ENCODE measurements around the gene NENF.
A peak's percentile ranks its signal among the peaks of the same experiment; 100 is the strongest.

NENF gene

DNA sequence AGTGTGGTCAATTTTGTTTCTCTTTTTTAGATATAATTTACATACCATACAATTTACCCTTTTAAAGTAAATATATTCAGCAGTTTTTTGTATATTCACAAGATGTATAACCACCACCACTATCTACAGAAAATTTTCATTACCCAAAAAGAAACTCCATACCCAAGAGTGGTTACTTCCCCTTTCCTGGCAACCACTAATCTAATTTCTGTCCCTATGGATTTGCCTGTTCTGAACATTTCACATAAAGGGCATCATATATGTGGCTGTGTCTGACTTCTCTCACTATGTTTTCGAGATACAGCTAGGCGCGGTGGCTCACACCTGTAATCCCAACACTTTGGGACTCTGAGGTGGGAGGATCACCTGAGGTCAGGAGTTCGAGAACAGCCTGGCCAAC is 31.7 kb upstream of the NENF start:
- TF ChIP-seq NFRKB (IDR thresholded peaks at IDR 0.05), result no peak
- TF ChIP-seq BHLHE40 (IDR thresholded peaks at IDR 0.05; ENCODE audit: borderline replicate concordance), result no peak
- TF ChIP-seq CTBP1 (IDR thresholded peaks at IDR 0.05; ENCODE audit: borderline replicate concordance), result no peak
- TF ChIP-seq SUZ12 (IDR thresholded peaks at IDR 0.05), result no peak
- CTCF ChIA-PET, result no interaction called here
- DNase-seq (ENCODE audit: extremely low spot score), result no peak
- POLR2A ChIA-PET, result no interaction called here

DNA sequence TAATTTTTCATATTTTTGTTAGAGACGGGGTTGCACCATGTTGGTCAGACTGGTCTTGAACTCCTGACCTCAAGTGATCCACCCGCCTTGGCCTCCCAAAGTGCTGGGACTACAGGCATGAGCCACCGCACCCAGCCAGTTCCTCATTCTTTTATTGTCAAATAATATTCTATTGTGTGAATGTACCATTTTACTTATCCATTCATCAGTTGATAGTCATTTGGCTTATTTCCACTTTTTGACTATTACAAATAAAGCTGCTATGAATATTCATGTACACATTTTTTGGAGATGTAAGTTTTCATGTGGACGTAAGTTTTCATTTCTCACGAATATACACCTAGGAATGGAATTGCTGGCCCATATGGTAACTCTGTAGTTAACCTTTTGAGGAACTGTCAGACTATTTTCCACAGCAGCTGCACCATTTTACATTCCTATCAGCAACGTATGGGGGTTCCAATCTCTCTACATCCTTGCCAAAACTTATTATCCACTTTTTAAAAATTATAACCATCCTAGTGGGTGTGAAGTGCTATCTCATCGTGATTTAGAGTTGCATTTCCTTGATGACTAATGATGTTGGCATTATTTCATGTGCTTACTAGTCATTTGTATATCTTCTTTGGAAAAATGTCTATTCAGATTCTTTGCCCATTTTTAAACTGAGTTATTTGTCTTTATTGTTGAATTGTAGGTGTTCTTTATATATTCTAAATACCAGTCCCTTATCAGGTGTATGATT is 30.7 kb upstream of the NENF start:
- TF ChIP-seq BHLHE40 (IDR thresholded peaks at IDR 0.05; ENCODE audit: borderline replicate concordance), result no peak
- no peak for TF ChIP-seq ZNF384 (IDR thresholded peaks at IDR 0.05)
- no peak for TF ChIP-seq SUZ12 (IDR thresholded peaks at IDR 0.05)
- no peak for TF ChIP-seq ARNT (IDR thresholded peaks at IDR 0.05)
- TF ChIP-seq ELF4 (IDR thresholded peaks at IDR 0.05), result no peak
- no peak for TF ChIP-seq FOXM1 (IDR thresholded peaks at IDR 0.05; ENCODE audit: borderline replicate concordance)
- no peak for TF ChIP-seq SP1 (IDR thresholded peaks at IDR 0.05)
- TF ChIP-seq, protein P1, sequence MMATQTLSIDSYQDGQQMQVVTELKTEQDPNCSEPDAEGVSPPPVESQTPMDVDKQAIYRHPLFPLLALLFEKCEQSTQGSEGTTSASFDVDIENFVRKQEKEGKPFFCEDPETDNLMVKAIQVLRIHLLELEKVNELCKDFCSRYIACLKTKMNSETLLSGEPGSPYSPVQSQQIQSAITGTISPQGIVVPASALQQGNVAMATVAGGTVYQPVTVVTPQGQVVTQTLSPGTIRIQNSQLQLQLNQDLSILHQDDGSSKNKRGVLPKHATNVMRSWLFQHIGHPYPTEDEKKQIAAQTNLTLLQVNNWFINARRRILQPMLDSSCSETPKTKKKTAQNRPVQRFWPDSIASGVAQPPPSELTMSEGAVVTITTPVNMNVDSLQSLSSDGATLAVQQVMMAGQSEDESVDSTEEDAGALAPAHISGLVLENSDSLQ (IDR thresholded peaks at IDR 0.05), result no peak
- no peak for TF ChIP-seq NFRKB (IDR thresholded peaks at IDR 0.05)
- no peak for TF ChIP-seq CTBP1 (IDR thresholded peaks at IDR 0.05; ENCODE audit: borderline replicate concordance)
- no peak for TF ChIP-seq FOXA1 (IDR thresholded peaks at IDR 0.05)
- TF ChIP-seq FOXK2 (IDR thresholded peaks at IDR 0.05), result no peak
- TF ChIP-seq TARDBP (IDR thresholded peaks at IDR 0.05), result no peak
- TF ChIP-seq LEF1 (IDR thresholded peaks at IDR 0.05; ENCODE audit: borderline replicate concordance), result no peak
- ChIA-PET POLR2A (no interaction called here), CTCF (no interaction called here)
- no peak for DNase-seq (ENCODE audit: extremely low spot score)

DNA sequence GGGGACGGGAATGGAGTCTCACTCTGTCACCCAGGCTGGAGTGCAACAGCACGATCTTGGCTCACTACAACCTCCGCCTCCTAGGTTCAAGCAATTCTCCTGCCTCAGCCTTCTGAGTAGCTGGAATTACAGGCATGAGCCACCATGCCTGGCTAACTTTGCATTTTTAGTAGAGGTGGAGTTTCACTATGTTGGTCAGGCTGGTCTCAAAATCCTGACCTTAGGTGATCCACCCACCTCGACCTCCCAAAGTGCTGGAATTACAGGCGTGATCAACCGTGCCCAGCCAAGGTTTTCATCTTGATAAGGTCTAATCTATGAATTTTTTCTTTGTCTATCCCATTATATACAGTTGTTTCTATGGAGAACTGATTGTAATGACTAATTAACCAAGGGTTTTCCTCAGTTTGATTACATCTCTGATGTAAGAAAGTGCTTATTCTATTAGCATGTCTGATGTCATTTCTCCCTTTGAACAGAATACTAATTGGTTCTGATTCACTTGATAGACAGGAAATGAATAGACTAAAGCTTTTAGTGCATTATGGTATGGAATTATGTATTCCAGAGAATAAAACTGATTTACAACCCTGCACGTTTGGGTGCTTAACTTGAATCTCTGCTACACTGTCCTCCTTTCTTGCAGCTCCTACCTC is 29.9 kb upstream of the NENF start:
- DNase-seq (ENCODE audit: extremely low spot score), result no peak
- TF ChIP-seq HDGF (IDR thresholded peaks at IDR 0.05; ENCODE audit: borderline replicate concordance) (no peak), FOXK2 (IDR thresholded peaks at IDR 0.05) (no peak), BHLHE40 (IDR thresholded peaks at IDR 0.05; ENCODE audit: borderline replicate concordance) (no peak), FOXM1 (IDR thresholded peaks at IDR 0.05; ENCODE audit: borderline replicate concordance) (no peak)
- POLR2A ChIA-PET, result no interaction called here
- CTCF ChIA-PET, result no interaction called here

DNA sequence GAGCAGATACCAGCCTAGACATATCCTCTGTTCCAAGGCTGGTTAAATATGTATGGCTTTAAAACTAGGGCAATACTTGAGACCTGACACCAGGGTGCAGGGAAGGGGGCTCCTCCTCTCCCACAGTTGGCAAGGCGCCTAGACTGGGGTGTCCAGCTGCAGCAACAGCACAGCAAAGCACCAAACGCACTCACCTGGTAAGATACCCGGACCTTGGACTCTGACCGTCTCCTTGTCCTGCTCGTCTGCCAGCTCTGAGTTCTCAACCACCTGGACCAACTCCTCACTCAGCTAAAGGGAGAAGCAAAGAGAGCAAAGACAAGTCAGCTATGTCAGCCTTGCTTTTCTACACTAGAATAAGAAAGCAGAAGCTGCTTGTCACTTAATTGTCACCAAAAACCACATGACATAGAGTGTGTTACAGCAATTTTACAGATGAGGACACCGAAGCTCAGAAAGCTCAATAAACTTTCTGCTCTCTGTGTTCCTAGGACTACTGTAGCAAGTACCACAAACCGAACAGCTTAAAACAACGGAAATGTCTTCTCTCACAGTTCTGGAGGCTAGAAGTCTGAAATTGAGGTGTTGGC is 22.4 kb upstream of the NENF start:
- CTCF ChIA-PET, result interaction anchor here (1.4 kb wide), 1 partner anchor 46 kb away, joined by 4 read pairs; no protein-coding TSS in a partner anchor
- POLR2A ChIA-PET, result no interaction called here
- no peak for TF ChIP-seq FOXA1 (IDR thresholded peaks at IDR 0.05)
- TF ChIP-seq SP1 (IDR thresholded peaks at IDR 0.05), result no peak
- TF ChIP-seq L3MBTL2 (conservative IDR thresholded peaks at IDR 0.05), result no peak
- TF ChIP-seq NFRKB (IDR thresholded peaks at IDR 0.05), result no peak
- no peak for TF ChIP-seq SUZ12 (IDR thresholded peaks at IDR 0.05)
- no peak for TF ChIP-seq BHLHE40 (IDR thresholded peaks at IDR 0.05; ENCODE audit: borderline replicate concordance)
- TF ChIP-seq LEF1 (IDR thresholded peaks at IDR 0.05; ENCODE audit: borderline replicate concordance), result no peak
- TF ChIP-seq, protein P1 (IDR thresholded peaks at IDR 0.05), result no peak
- no peak for TF ChIP-seq FOXM1 (IDR thresholded peaks at IDR 0.05; ENCODE audit: borderline replicate concordance)
- no peak for DNase-seq (ENCODE audit: extremely low spot score)

DNA sequence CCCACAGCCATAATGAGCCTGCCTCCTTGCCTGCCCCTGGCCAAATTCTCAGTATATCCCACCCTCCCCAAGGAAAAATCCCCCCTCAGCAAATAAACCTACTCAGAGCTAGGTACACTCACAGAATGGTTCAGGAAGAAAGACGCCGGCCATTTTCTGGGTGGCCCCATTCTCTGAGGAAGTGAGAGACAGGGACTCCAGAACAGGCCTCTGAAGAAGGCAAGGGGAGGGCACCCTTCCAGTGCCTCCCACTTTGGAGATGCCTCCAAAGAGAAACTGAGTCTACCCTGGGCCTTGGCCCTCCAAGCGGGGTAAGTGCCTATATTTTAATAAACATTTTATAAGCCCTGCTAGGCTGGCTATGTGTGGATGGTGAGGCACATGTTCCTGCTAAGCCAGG is 20.3 kb upstream of the NENF start:
- POLR2A ChIA-PET, result interaction anchor here (0.7 kb wide), 1 partner anchor 43 kb away, joined by 3 read pairs; no protein-coding TSS in a partner anchor
- TF ChIP-seq SP1 (IDR thresholded peaks at IDR 0.05), result no peak
- no peak for TF ChIP-seq ELF4 (IDR thresholded peaks at IDR 0.05)
- TF ChIP-seq CTBP1 (IDR thresholded peaks at IDR 0.05; ENCODE audit: borderline replicate concordance), result no peak
- no peak for TF ChIP-seq TARDBP (IDR thresholded peaks at IDR 0.05)
- no peak for TF ChIP-seq FOXK2 (IDR thresholded peaks at IDR 0.05)
- TF ChIP-seq ARNT (IDR thresholded peaks at IDR 0.05), result no peak
- no peak for TF ChIP-seq NFRKB (IDR thresholded peaks at IDR 0.05)
- TF ChIP-seq, protein P1 (IDR thresholded peaks at IDR 0.05), result no peak
- TF ChIP-seq SUZ12 (IDR thresholded peaks at IDR 0.05), result no peak
- no peak for TF ChIP-seq L3MBTL2 (conservative IDR thresholded peaks at IDR 0.05)
- no peak for TF ChIP-seq FOXA1 (IDR thresholded peaks at IDR 0.05)
- TF ChIP-seq HDGF (IDR thresholded peaks at IDR 0.05; ENCODE audit: borderline replicate concordance), result no peak
- TF ChIP-seq FOXM1 (IDR thresholded peaks at IDR 0.05; ENCODE audit: borderline replicate concordance), result no peak
- no peak for TF ChIP-seq LEF1 (IDR thresholded peaks at IDR 0.05; ENCODE audit: borderline replicate concordance)
- TF ChIP-seq BHLHE40 (IDR thresholded peaks at IDR 0.05; ENCODE audit: borderline replicate concordance), result no peak
- no peak for TF ChIP-seq ZNF384 (IDR thresholded peaks at IDR 0.05)
- DNase-seq (ENCODE audit: extremely low spot score), result no peak
- CTCF ChIA-PET, result no interaction called here

DNA sequence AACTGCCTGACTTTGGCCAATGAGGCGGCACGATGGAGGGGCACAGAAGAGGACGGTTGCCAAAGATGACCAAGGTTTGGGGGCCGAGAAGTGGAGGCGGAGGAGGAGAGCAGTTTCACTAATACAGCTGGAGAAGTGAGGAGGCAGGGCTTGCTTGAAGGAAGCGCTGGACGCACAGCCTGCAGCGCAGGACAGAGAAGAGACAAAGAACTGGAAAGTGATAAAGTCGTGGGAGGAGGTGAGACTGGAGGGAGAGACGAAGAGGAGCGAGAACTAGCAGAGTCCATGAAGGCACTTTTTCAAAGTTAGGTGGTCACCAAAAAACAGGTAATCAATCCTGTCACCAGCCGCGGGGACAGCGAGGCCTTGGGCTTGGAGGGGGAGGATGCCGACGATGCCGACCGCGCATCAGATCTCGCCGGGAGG is 18.8 kb upstream of the NENF start:
- POLR2A ChIA-PET, result interaction anchor here (1.6 to 1.8 kb wide), 3 partner anchors 10 to 36 kb away, joined by 3 to 6 read pairs (median 5); partner anchors contain the start of gene NENF
- peak; percentile 77 for DNase-seq (ENCODE audit: extremely low spot score)
- CTCF ChIA-PET, result no interaction called here
- TF ChIP-seq ARNT (IDR thresholded peaks at IDR 0.05) (no peak), HDGF (IDR thresholded peaks at IDR 0.05; ENCODE audit: borderline replicate concordance) (no peak), ELF4 (IDR thresholded peaks at IDR 0.05) (no peak)

All from HEK293T (cell line).